Gastrocnemius medialis (tissue), 4 donors: ENCODE results near the gene DPP7. TPM values are rescaled to one million over a fixed set of nuclear protein-coding genes. Genes with fewer than 3 reads are reported as not detected.

ENCODE experiments used
- ATAC-seq, 2 donors: fragments of 150-250 bp; one replicate each; pipeline ENCODE4 v1.9.1; 2016
- DNase-seq, 2 donors: peaks; one replicate each; pipeline ENCODE4 v3.0.0-alpha.2; 2019
- H3K27ac ChIP-seq, 4 donors: fragments of 200-600 bp; sonication (generic); 1 replicate in 1 of 4; 2 replicates in 3 of 4; pipeline ENCODE4 v1.5.1; 2016 to 2018; ENCODE audit warnings: mild to moderate bottlenecking in 2 of 4, moderate library complexity in 1 of 4
- H3K27me3 ChIP-seq, 3 donors: fragments of 200-600 bp; sonication (generic) in 2 of 3; 1 replicate in 1 of 3; 2 replicates in 2 of 3; pipeline versions ENCODE4 v1.5.1 to v1.6.0; 2016 to 2019; ENCODE audit warnings: mild to moderate bottlenecking in 1 of 3, moderate library complexity in 1 of 3
- H3K36me3 ChIP-seq, 2 donors: fragments of 200-600 bp; sonication (generic) in 1 of 2; one replicate each; pipeline ENCODE4 v1.5.1; 2017 to 2018
- H3K4me1 ChIP-seq, 2 donors: fragments of 200-600 bp; sonication (generic) in 1 of 2; one replicate each; pipeline ENCODE4 v1.5.1; 2016 to 2017; ENCODE audit warnings: mild to moderate bottlenecking in 2 of 2
- H3K4me3 ChIP-seq, 4 donors: fragments of 200-600 bp; sonication (generic) in 3 of 4; 1 replicate in 1 of 4; 2 replicates in 3 of 4; pipeline ENCODE4 v1.5.1; 2016 to 2019; ENCODE audit warnings: mild to moderate bottlenecking in 2 of 4
- H3K9me3 ChIP-seq, 3 donors: fragments of 200-600 bp; sonication (generic) in 2 of 3; 1 replicate in 1 of 3; 2 replicates in 2 of 3; pipeline ENCODE4 v1.5.1; 2016 to 2019
- POLR2A ChIP-seq, 2 donors: fragments of 450-650 bp; IDR thresholded peaks; one replicate each; pipeline ENCODE4 v1.6.1; 2017; ENCODE audit warnings: antibody characterized with exemption in 2 of 2, mild to moderate bottlenecking in 2 of 2, moderate library complexity in 2 of 2
- in situ Hi-C, 4 donors: fragments of 200-750 bp; cut with MboI; loops; one replicate each; pipeline versions ENCODE4 v1.15.0 to v1.8.0; 2017; ENCODE audit warnings: low sequenced_read_pairs in 4 of 4
- intact Hi-C: fragments of 100-400 bp; cut with DNase I; formaldehyde crosslinking; loops from one replicate; pipeline ENCODE4 v1.15.1; 2023; ENCODE audit warnings: low total_unique reads
- total RNA-seq, 4 donors: library from RNA; depleted of rRNA; stranded (reverse); fragments of >200 nt; gene quantifications; one replicate each; pipeline versions ENCODE4 v1.1.0 to v1.2.3, GENCODE V29; 2016
- TF ChIP-seq, protein P1 (sequence below), 5 experiments: fragments of 450-650 bp in 3 of 5; fragments of 200-600 bp in 2 of 5; sonication (generic) in 2 of 5; IDR thresholded peaks in 4 of 5; conservative IDR thresholded peaks in 1 of 5; 1 replicate in 4 of 5; 2 replicates in 1 of 5; pipeline ENCODE4 v1.5.1; 2016 to 2019; ENCODE audit warnings: antibody characterized with exemption in 5 of 5, mild to moderate bottlenecking in 3 of 5, moderate library complexity in 3 of 5

The DPP7 gene
- total RNA-seq, 4 donors from 2014 or later = 36.9 to 63.1 (median 55.9) TPM

DNA sequence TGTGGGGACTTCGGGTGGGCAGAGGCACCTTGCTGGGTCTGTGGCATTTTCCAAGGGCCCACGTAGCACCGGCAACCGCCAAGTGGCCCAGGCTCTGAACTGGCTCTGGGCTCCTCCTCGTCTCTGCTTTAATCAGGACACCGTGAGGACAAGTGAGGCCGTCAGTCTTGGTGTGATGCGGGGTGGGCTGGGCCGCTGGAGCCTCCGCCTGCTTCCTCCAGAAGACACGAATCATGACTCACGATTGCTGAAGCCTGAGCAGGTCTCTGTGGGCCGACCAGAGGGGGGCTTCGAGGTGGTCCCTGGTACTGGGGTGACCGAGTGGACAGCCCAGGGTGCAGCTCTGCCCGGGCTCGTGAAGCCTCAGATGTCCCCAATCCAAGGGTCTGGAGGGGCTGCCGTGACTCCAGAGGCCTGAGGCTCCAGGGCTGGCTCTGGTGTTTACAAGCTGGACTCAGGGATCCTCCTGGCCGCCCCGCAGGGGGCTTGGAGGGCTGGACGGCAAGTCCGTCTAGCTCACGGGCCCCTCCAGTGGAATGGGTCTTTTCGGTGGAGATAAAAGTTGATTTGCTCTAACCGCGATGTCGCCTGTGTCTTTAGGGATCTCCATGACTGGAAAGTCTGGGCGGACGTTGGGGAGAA, 5.8 kb downstream of the DPP7 start:
- ATAC-seq (no peak), DNase-seq (no peak)
- no peak overlapping the region for H3K4me3 ChIP-seq
- H3K27me3 ChIP-seq = no peaks in the 10 kb centered on the region
- in situ Hi-C loops (no loop called here), intact Hi-C loops (no loop called here)
- no peak overlapping the region for H3K27ac ChIP-seq
- TF ChIP-seq, protein P1, sequence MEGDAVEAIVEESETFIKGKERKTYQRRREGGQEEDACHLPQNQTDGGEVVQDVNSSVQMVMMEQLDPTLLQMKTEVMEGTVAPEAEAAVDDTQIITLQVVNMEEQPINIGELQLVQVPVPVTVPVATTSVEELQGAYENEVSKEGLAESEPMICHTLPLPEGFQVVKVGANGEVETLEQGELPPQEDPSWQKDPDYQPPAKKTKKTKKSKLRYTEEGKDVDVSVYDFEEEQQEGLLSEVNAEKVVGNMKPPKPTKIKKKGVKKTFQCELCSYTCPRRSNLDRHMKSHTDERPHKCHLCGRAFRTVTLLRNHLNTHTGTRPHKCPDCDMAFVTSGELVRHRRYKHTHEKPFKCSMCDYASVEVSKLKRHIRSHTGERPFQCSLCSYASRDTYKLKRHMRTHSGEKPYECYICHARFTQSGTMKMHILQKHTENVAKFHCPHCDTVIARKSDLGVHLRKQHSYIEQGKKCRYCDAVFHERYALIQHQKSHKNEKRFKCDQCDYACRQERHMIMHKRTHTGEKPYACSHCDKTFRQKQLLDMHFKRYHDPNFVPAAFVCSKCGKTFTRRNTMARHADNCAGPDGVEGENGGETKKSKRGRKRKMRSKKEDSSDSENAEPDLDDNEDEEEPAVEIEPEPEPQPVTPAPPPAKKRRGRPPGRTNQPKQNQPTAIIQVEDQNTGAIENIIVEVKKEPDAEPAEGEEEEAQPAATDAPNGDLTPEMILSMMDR (IDR thresholded peaks at IDR 0.05 in 4 of 5, conservative IDR thresholded peaks at IDR 0.05 in 1 of 5) = no peak
- no peak for TF ChIP-seq POLR2A (IDR thresholded peaks at IDR 0.05)
- no peaks in the 10 kb centered on the region for H3K9me3 ChIP-seq
- peaks cover 0 to 85% of the 10 kb centered on the region in 2 donors for H3K36me3 ChIP-seq
- H3K4me1 ChIP-seq = peaks cover 0 to 4% of the 10 kb centered on the region in 2 donors

DNA sequence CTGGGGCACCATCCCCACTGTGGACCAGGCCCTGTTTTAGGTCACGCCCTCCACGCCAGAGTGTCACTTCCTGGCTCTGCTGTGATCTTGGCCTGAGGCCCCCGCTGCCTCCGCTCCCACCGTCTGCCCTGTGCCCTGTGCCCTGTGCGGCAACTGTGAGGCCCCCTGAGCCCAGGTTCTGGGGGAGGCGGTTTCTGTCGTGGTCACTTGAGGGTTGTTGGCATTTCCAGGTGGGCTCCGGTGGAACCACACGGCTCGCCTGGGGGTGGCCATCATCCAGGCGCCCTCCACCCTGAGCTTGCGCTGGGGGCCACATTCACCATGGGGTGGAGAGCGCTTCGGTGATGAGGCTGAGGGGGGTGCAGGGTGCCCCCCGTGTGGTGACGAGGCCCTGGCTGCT, 6.6 kb downstream of the DPP7 start:
- ATAC-seq (no peak), DNase-seq (no peak)
- Histone ChIP-seq H3K4me3 (no peak overlapping the region), H3K36me3 (peaks cover 0 to 90% of the 10 kb centered on the region in 2 donors), H3K9me3 (no peaks in the 10 kb centered on the region), H3K4me1 (no peaks in the 10 kb centered on the region), H3K27ac (no peak overlapping the region), H3K27me3 (no peaks in the 10 kb centered on the region)
- in situ Hi-C loops = no loop called here
- no peak for TF ChIP-seq POLR2A (IDR thresholded peaks at IDR 0.05)
- TF ChIP-seq, protein P1 (IDR thresholded peaks at IDR 0.05 in 4 of 5, conservative IDR thresholded peaks at IDR 0.05 in 1 of 5) = no peak
- intact Hi-C loops = no loop called here

DNA sequence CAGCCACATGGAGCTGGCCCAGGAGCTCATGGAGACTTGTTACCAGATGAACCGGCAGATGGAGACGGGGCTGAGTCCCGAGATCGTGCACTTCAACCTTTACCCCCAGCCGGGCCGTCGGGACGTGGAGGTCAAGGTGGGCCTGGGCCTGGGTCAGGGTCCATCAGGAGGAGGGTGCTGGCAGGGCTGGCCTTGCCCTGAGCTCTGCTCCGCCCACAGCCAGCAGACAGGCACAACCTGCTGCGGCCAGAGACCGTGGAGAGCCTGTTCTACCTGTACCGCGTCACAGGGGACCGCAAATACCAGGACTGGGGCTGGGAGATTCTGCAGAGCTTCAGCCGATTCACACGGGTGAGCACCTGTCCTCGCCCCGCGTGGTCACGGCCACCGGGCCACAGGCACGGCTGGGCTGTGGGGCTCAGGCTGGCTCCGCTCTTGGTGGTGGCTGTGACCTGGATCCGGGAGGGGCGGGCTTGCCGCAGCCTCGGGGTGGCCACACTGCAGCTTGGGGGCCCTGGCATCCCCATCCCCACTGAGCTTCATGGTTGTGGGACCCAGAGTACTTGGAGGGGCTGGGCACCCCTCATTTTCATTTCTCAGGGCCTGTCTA, 7.1 kb downstream of the DPP7 start:
- no peak overlapping the region for H3K27ac ChIP-seq
- intact Hi-C loops = no loop called here
- no peak for DNase-seq
- ATAC-seq = no peak
- no peak for TF ChIP-seq POLR2A (IDR thresholded peaks at IDR 0.05)
- TF ChIP-seq, protein P1 (IDR thresholded peaks at IDR 0.05 in 4 of 5, conservative IDR thresholded peaks at IDR 0.05 in 1 of 5) = no peak
- no peaks in the 10 kb centered on the region for H3K27me3 ChIP-seq
- H3K36me3 ChIP-seq = peaks cover 0 to 90% of the 10 kb centered on the region in 2 donors
- H3K4me1 ChIP-seq = no peaks in the 10 kb centered on the region
- H3K9me3 ChIP-seq = no peaks in the 10 kb centered on the region
- H3K4me3 ChIP-seq = no peak overlapping the region
- in situ Hi-C loops = no loop called here

DNA sequence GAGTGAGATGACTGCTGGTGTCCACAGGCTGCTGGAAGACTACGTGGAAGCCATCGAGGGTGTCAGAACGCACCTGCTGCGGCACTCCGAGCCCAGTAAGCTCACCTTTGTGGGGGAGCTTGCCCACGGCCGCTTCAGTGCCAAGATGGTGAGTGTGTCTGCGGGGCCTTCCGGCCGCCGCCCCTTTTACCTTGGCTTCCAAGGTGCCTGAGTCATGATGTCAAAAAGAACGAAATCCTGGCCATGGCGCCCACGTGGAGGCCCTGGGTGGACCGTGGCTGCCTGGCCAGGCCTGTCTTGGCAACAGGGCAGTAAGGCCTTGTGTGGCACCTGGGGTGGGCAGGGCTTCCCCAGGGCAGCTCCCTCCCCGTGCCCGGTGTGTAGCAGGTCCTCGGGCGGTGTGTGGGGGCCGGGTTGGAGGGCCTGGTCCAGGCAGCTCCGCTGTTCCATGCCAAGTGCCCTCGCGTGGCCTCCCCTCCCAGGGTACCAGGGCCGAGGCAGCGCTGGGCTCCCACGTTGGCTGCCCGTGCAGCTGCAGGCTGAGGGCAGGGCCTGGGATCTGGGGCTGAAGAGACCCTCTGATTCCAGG, 7.8 kb downstream of the DPP7 start:
- no peak for ATAC-seq
- no peaks in the 10 kb centered on the region for H3K4me1 ChIP-seq
- H3K27me3 ChIP-seq = no peaks in the 10 kb centered on the region
- intact Hi-C loops = no loop called here
- H3K36me3 ChIP-seq = peaks cover 0 to 90% of the 10 kb centered on the region in 2 donors
- no peaks in the 10 kb centered on the region for H3K9me3 ChIP-seq
- in situ Hi-C loops = no loop called here
- H3K4me3 ChIP-seq = no peak overlapping the region
- no peak for DNase-seq
- H3K27ac ChIP-seq = no peak overlapping the region
- TF ChIP-seq, protein P1 (IDR thresholded peaks at IDR 0.05 in 4 of 5, conservative IDR thresholded peaks at IDR 0.05 in 1 of 5) = no peak
- no peak for TF ChIP-seq POLR2A (IDR thresholded peaks at IDR 0.05)
